Measurements from ENCODE around the gene SUGP1. TPM values are rescaled to one million over a fixed set of nuclear protein-coding genes. Genes with fewer than 3 reads are reported as not detected.

SUGP1 gene
- total RNA-seq, 6 experiments from 2014 or later, result 37.7 to 47.0 (median 44.4) TPM

GRCh38 chr19:19297759-19298158 lies 22.6 kb downstream of the SUGP1 start:
- H3K27ac Mint-ChIP-seq, result no peak overlapping the region
- no peaks in the 10 kb centered on the region; the same call in 1 of the 2 replicates for H3K27me3 Mint-ChIP-seq (ENCODE audit: insufficient read depth)
- no peak for TF ChIP-seq CTCF (IDR thresholded peaks at IDR 0.05)
- DNase-seq, result no peak
- no peaks in the 10 kb centered on the region for H3K9me3 Mint-ChIP-seq
- no peak overlapping the region for H3K4me3 Mint-ChIP-seq
- H3K36me3 Mint-ChIP-seq (ENCODE audit: low read depth), result peaks cover 21% of the 10 kb centered on the region
- H3K4me1 Mint-ChIP-seq (ENCODE audit: low read depth), result no peaks in the 10 kb centered on the region

DNA sequence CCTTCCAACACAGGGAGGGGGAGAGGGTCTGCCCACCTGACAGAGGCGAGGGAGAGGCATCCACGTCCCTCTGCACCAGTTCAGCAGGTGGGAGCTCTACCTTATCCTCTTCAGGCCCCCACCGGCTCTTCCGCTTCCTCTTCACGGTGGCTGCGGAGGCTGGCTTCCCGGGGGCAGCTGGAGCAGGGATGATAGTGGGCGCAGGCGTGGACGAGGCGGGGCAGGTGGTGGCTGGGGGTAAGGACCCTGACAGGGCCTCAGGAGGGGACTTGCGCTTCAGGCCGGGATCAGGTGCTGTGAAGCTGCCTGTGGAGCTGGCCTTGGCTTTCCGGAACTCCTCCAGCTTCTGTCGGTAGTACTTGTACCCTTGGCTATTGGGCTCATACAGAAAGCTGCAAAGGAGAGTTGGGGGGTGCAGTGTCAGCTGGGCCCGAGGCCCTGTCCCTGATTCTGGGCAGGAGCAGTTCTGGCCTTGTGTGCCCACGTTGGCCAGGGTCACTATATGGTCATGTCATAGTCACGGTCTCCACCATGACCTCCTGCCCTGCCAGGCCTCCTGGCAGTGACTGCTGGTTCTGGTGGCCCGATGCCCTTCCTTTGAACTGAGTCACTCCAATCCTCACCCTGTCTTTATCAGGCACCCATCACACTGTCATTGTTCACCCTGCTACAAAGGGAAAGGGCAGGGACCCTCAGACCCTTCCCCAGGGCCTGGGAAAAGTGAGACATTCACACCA lies 23.2 kb downstream of the SUGP1 start:
- Mint-ChIP-seq H3K9me3 (no peaks in the 10 kb centered on the region), H3K36me3 (ENCODE audit: low read depth) (peaks cover 26% of the 10 kb centered on the region), H3K4me3 (no peak overlapping the region), H3K4me1 (ENCODE audit: low read depth) (no peaks in the 10 kb centered on the region), H3K27ac (no peak overlapping the region), H3K27me3 (ENCODE audit: insufficient read depth) (no peaks in the 10 kb centered on the region; the same call in 1 of the 2 replicates)
- DNase-seq, result no peak
- no peak for TF ChIP-seq CTCF (IDR thresholded peaks at IDR 0.05)

DNA sequence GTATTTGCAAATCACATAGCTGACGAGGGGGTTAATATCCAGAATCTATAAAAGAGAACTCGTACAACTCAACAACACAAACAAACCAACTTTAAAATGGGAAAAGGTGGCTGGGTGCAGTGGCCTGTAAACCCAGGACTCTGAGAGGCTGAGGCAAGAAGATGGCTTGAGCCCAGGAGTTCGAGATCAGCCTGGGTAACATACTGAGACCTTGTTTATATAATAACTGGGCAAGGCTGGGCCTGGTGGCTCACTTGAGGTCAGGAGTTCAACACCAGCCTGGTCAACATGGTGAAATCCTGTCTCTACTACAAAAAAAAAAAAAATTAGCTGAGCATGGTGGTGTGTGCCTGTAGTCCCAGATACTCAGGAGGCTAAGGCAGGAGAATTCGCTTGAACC lies 25.4 kb downstream of the SUGP1 start:
- no peak for DNase-seq
- no peaks in the 10 kb centered on the region; the same call in 1 of the 2 replicates for H3K27me3 Mint-ChIP-seq (ENCODE audit: insufficient read depth)
- TF ChIP-seq CTCF (IDR thresholded peaks at IDR 0.05), result no peak
- no peak overlapping the region for H3K27ac Mint-ChIP-seq
- no peaks in the 10 kb centered on the region for H3K4me1 Mint-ChIP-seq (ENCODE audit: low read depth)
- no peak overlapping the region for H3K4me3 Mint-ChIP-seq
- H3K9me3 Mint-ChIP-seq, result no peaks in the 10 kb centered on the region
- H3K36me3 Mint-ChIP-seq (ENCODE audit: low read depth), result peaks cover 40% of the 10 kb centered on the region

DNA sequence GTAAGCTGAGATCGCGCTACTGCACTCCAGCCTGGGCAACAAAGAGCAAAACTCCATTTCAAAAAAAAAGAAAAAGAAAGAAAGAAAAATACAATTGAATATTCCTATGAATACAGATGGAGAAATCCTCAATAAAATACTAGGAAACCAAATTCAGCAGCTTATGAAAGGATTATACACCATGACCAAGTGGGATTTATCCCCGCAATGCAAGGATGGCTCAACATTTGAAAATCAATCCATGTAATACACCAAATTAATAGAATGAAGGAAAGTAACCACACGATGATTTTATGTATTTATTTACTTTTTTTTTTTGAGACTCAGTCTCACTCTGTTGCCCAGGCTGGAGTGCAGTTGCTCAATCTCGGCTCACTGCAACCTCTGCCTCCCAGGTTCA lies 27.7 kb downstream of the SUGP1 start:
- no peaks in the 10 kb centered on the region for H3K9me3 Mint-ChIP-seq
- no peak for TF ChIP-seq CTCF (IDR thresholded peaks at IDR 0.05)
- H3K4me1 Mint-ChIP-seq (ENCODE audit: low read depth), result no peaks in the 10 kb centered on the region
- no peaks in the 10 kb centered on the region for H3K27me3 Mint-ChIP-seq (ENCODE audit: insufficient read depth)
- no peak for DNase-seq
- H3K27ac Mint-ChIP-seq, result no peak overlapping the region
- no peak overlapping the region for H3K4me3 Mint-ChIP-seq
- peaks cover 45% of the 10 kb centered on the region for H3K36me3 Mint-ChIP-seq (ENCODE audit: low read depth)

GRCh38 chr19:19285686-19286085 lies 34.6 kb downstream of the SUGP1 start:
- DNase-seq, result no peak
- H3K36me3 Mint-ChIP-seq (ENCODE audit: low read depth), result peaks cover 22% of the 10 kb centered on the region
- no peak for TF ChIP-seq CTCF (IDR thresholded peaks at IDR 0.05)
- H3K9me3 Mint-ChIP-seq, result no peaks in the 10 kb centered on the region
- peaks cover 1% of the 10 kb centered on the region for H3K27me3 Mint-ChIP-seq (ENCODE audit: insufficient read depth)
- no peak overlapping the region for H3K27ac Mint-ChIP-seq
- no peaks in the 10 kb centered on the region for H3K4me1 Mint-ChIP-seq (ENCODE audit: low read depth)
- no peak overlapping the region for H3K4me3 Mint-ChIP-seq
